Spinal cord (tissue), 10 donors: ENCODE data around the gene CNFN. TPM values are rescaled to one million over a fixed set of nuclear protein-coding genes. Genes with fewer than 3 reads are reported as not detected.

Experiments
- DNase-seq, 6 donors: peaks; one replicate each; pipeline versions ENCODE4 v3.0.0 to v3.0.0-alpha.2; 2013 to 2015; ENCODE audit warnings: low spot score in 6 of 6, low read depth in 4 of 6
- H3K27ac ChIP-seq: one replicate; pipeline ENCODE4 v1.5.1; 2013; ENCODE audit warnings: low read depth, low read length, control low read depth
- H3K27me3 ChIP-seq: one replicate; pipeline ENCODE4 v1.6.1; 2013; ENCODE audit warnings: low read length; ENCODE audit not compliant: control insufficient read depth, insufficient read depth
- H3K36me3 ChIP-seq: one replicate; pipeline ENCODE4 v1.6.1; 2013; ENCODE audit warnings: low read length; ENCODE audit not compliant: control insufficient read depth, insufficient read depth
- H3K4me1 ChIP-seq: one replicate; pipeline ENCODE4 v1.6.1; 2013; ENCODE audit warnings: low read length; ENCODE audit not compliant: control insufficient read depth, insufficient read depth
- H3K4me3 ChIP-seq: one replicate; pipeline ENCODE4 v1.5.1; 2013; ENCODE audit warnings: low read depth, low read length, control low read depth
- H3K9me3 ChIP-seq: one replicate; pipeline ENCODE4 v1.6.1; 2013; ENCODE audit warnings: low read length; ENCODE audit not compliant: control insufficient read depth, insufficient read depth
- WGBS: methylation state at CpG from one replicate; pipeline ENCODE4 v1.1.5; 2013; ENCODE audit warnings: missing lambda C conversion rate; ENCODE audit not compliant: insufficient coverage; 5-methylcytosine and 5-hydroxymethylcytosine counted together
- polyA plus RNA-seq, 2 donors: library from polyadenylated mRNA; unstranded; fragments of 120-200 nt; gene quantifications; one replicate each; pipeline ENCODE4 v1.2.1, GENCODE V29; 2013; ENCODE audit not compliant: insufficient read length in 2 of 2
- total RNA-seq, 2 donors: library from RNA; depleted of rRNA in 1 of 2; stranded (reverse); fragments of 120-200 nt in 1 of 2; fragments of >200 nt in 1 of 2; gene quantifications; one replicate each; pipeline versions ENCODE4 v1.2.3 to v1.2.4, GENCODE V29; 2013 to 2014
- donor health status: healthy.

The CNFN gene
- total and polyA plus RNA-seq, 4 donors, result 0.50 to 3.1 (median 2.1) TPM

- no peaks in the 10 kb centered on the region for H3K9me3 ChIP-seq
- H3K4me1 ChIP-seq, result peaks cover 34% of the 10 kb centered on the region
- H3K27ac ChIP-seq, result no peak overlapping the region
- H3K4me3 ChIP-seq, result no peak overlapping the region
- DNase-seq, result no peak
- H3K36me3 ChIP-seq, result peaks cover 93% of the 10 kb centered on the region
- WGBS, result 94% methylated on average over 12 of the region's 12 CpGs
- H3K27me3 ChIP-seq, result no peaks in the 10 kb centered on the region
Measured at GRCh38 chr19:42355896-42356295, 34.2 kb downstream of the CNFN start.

- Histone ChIP-seq H3K4me1 (peaks cover 44% of the 10 kb centered on the region), H3K27ac (peak overlapping the region; percentile 86), H3K27me3 (no peaks in the 10 kb centered on the region), H3K4me3 (no peak overlapping the region), H3K36me3 (peaks cover 94% of the 10 kb centered on the region), H3K9me3 (no peaks in the 10 kb centered on the region)
- WGBS, result 76% methylated on average over 22 of the region's 29 CpGs
- DNase-seq, result no peak
Measured at GRCh38 chr19:42353341-42354015, 36.6 kb downstream of the CNFN start.

GRCh38 chr19:42352301-42353259 is 37.5 kb downstream of the CNFN start:
- Histone ChIP-seq H3K27me3 (no peaks in the 10 kb centered on the region), H3K4me1 (peaks cover 44% of the 10 kb centered on the region), H3K4me3 (no peak overlapping the region), H3K36me3 (peaks cover 94% of the 10 kb centered on the region), H3K27ac (peak overlapping the region; percentile 86), H3K9me3 (no peaks in the 10 kb centered on the region)
- 15% methylated on average over 30 of the region's 31 CpGs for WGBS
- DNase-seq, result peak; percentile 80 to 99 (median 94)

- peak overlapping the region; percentile 86 for H3K27ac ChIP-seq
- 83% methylated on average over 18 of the region's 21 CpGs for WGBS
- H3K36me3 ChIP-seq, result peaks cover 90% of the 10 kb centered on the region
- H3K9me3 ChIP-seq, result no peaks in the 10 kb centered on the region
- DNase-seq, result no peak
- no peak overlapping the region for H3K4me3 ChIP-seq
- H3K4me1 ChIP-seq, result peaks cover 44% of the 10 kb centered on the region
- no peaks in the 10 kb centered on the region for H3K27me3 ChIP-seq
Measured at GRCh38 chr19:42351079-42351735, 38.9 kb downstream of the CNFN start.

GRCh38 chr19:42350417-42350816 is 39.7 kb downstream of the CNFN start:
- no peak for DNase-seq
- 100% methylated on average over 1 of the region's 3 CpGs for WGBS
- no peak overlapping the region for H3K4me3 ChIP-seq
- H3K36me3 ChIP-seq, result peaks cover 86% of the 10 kb centered on the region
- H3K9me3 ChIP-seq, result no peaks in the 10 kb centered on the region
- H3K27ac ChIP-seq, result peak overlapping the region; percentile 15
- no peaks in the 10 kb centered on the region for H3K27me3 ChIP-seq
- H3K4me1 ChIP-seq, result peaks cover 44% of the 10 kb centered on the region

- Histone ChIP-seq H3K9me3 (no peaks in the 10 kb centered on the region), H3K27ac (no peak overlapping the region), H3K4me3 (no peak overlapping the region), H3K4me1 (peaks cover 44% of the 10 kb centered on the region), H3K27me3 (no peaks in the 10 kb centered on the region), H3K36me3 (peaks cover 84% of the 10 kb centered on the region)
- 94% methylated on average over 14 of the region's 14 CpGs for WGBS
- DNase-seq, result no peak
Measured at GRCh38 chr19:42349378-42350107, 40.6 kb downstream of the CNFN start.

GRCh38 chr19:42348211-42348610 is 41.9 kb downstream of the CNFN start:
- peaks cover 84% of the 10 kb centered on the region for H3K36me3 ChIP-seq
- WGBS, result 96% methylated on average over 14 of the region's 14 CpGs
- H3K9me3 ChIP-seq, result no peaks in the 10 kb centered on the region
- H3K27ac ChIP-seq, result no peak overlapping the region
- no peak overlapping the region for H3K4me3 ChIP-seq
- H3K27me3 ChIP-seq, result no peaks in the 10 kb centered on the region
- H3K4me1 ChIP-seq, result peaks cover 37% of the 10 kb centered on the region
- no peak for DNase-seq

- H3K4me1 ChIP-seq, result peaks cover 8% of the 10 kb centered on the region
- WGBS, result 100% methylated on average over 1 of the region's 6 CpGs
- H3K27ac ChIP-seq, result no peak overlapping the region
- H3K27me3 ChIP-seq, result no peaks in the 10 kb centered on the region
- DNase-seq, result no peak
- H3K36me3 ChIP-seq, result peaks cover 88% of the 10 kb centered on the region
- no peak overlapping the region for H3K4me3 ChIP-seq
- no peaks in the 10 kb centered on the region for H3K9me3 ChIP-seq
Measured at GRCh38 chr19:42345191-42345812, 44.8 kb downstream of the CNFN start.
